Activated CD8-positive, alpha-beta memory T cell treated with anti-CD3 and anti-CD28 coated beads, Interleukin-2, amount 50 U/mL, for 4 hours (primary cell): ENCODE results near the gene FRMD4A.
"Not testable (repeated sequence)": the region's sequence is repeated elsewhere in the genome, so short reads cannot be mapped to it uniquely, and the experiment has no call there.

Source experiments
- DNase-seq: peaks from one replicate; pipeline ENCODE4 v3.0.0-alpha.2; 2020

FRMD4A gene

DNA sequence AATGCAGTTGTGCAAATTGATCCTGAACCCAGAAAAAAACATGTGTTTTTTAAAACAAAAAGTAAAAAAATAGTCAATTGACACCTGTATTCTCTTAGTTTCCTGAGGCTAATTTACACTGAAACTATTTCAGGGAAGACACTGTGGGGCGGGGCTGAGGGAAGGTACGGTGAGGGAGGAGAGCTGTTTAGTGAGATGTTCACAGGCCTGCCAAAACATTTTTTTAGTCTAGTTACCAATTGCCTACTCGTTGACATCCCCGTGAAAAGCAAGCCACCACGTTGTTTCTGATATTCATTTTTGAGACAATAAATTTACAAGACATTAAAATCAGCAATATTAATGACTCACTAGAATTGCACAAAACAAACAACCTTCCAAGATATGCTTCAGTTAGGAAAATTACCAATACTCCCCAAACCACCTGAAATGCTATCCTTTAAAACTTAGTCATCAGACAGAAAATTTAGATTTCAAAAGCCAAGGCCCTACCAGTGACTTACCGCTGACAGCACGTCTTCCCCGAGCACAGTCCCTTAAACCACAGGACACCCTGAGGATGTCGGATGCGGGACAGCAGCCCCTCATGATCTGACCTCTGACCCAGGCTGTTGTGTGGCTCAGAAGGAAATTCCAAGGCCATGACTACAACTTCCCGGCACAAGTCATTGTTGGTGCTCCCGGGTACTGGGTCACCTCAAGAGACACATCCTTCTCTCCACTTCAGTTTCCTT, 464.8 kb downstream of the FRMD4A start:
- DNase-seq, result no peak

DNA sequence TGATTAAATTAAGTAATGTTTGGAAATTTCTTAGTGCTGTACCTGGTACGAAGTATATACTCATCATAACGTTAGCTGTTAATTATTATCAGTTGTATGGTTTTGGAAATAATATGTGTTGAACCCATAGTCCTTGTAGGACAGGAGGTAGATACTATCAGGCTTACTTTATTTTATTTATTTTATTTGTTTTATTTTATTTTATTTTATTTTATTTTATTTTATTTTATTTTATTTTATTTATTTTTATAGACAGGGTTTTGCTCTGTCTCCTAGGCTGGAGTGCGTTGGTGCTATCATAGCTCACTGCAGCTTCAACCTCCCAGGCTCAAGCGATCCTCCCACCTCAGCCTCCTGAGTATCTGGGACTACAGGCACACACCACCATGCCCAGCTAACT, 465.5 kb downstream of the FRMD4A start:
- DNase-seq, result not testable (repeated sequence)

DNA sequence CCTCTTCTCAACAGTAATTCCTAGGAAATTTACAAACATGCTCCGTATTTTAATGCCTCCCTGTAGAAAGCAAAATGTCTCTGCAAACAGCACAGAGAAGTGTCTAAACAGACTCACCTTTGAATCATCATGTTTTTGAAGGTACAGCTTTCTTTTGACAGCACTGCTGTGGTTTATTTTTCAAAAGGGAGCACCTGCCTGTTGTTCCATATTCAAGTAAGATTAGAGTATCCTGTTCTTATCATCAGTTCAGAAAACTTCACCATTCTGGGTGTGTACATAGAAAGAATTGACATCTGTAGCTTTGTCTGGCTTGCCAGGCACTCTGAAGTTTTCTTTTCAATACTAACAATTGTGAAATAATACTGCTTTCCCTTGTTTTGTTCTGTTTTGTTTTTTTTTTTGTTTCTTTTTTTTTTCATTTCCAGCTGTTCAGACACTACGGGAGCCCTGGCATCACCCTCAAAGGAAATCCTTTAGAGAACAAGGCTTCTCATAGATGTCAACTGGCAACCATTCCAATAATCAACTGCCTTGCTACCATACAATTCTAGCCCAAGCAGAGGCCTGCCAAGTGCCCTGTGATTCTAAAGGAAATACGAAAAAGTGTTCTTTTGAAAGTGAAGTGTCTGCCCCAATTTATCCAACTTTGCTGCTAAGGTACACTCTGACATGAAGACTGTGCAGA, 468.0 kb downstream of the FRMD4A start:
- no peak for DNase-seq

DNA sequence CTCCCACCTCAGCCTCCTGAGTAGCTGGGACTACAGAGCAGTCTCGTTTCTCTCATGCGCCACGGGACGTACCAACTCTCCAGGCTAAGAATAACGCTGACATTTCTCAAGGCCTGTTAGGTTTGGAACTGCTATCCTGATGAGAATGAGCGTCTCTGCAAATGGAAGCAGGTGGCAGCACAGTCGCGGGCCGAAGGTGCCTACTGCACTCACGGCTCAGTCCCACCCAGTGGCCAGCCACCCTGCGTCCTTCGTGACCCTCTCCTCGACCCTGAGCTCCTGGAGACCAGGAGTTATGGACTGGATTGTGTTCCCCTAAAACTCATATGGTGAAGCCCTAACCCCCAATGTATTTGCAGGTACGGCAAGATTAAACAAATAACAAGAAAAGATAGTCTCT, 469.8 kb downstream of the FRMD4A start:
- no peak for DNase-seq

DNA sequence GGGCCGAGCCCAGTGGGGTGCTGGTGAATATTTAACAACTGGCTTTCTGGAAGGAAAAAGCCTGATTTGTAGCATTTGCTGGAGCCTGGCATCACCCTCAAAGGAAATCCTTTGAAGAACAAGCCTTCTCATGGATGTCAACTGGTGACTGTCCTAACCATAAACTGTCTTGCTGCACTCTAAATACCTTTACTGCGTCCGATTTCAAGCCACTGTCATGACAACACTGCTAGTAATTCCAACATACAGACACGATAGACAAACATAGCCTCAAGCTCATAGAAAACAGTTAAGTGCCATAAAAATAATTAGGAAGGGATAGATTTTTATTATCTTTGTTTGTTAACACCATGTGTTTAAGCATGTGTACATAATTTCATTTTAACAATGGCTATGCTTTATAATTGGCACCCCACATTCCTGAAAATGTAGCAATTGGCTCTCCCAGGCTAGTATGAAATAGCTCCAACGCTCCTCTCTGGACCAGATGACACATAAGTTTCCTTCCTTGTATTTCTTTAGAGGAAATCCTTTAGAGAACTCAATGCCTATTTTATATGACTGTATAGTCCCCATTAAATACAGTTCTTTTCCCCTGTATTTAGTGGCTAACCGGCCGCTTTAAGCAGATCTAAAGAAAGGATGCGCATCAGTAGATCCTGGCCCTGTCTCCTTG, 470.6 kb downstream of the FRMD4A start:
- DNase-seq, result no peak

DNA sequence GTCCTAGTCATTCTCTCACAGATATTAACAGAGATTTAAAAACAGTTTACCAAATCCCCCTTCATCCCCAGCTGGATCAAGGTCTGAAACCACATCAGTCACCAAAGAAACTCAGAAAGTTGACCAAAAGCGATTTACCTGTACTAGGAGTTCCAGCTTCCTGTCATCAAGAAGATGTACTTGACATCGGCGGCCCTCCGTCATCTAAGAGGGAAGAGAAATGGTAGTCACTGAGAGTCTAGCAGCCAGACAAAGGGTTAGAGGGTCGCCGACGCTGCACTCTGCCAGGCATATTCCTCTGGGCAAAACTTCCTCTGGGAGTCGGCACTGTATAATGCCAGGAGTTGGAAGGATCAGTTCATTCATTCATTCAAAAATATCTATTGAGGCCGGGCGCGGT, 472.0 kb downstream of the FRMD4A start:
- no peak for DNase-seq

DNA sequence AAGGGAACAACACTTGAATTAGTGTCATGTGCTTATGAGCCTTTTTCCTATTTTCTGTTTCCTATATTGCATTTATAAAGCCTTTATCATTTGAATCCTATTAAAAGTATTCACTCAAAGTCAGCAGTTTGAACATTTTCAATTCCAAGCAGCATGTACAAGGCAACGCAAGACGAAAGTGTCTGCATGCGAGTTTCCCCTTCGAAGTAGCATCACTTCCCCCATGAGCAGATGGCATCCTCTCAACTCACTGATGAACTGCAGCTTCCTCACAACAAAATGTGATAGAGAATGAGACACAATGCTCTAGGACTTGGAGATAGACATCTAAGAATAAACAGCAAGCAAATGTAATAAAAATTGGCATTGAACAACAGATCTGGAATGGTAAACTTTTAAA, 473.3 kb downstream of the FRMD4A start:
- no peak for DNase-seq

DNA sequence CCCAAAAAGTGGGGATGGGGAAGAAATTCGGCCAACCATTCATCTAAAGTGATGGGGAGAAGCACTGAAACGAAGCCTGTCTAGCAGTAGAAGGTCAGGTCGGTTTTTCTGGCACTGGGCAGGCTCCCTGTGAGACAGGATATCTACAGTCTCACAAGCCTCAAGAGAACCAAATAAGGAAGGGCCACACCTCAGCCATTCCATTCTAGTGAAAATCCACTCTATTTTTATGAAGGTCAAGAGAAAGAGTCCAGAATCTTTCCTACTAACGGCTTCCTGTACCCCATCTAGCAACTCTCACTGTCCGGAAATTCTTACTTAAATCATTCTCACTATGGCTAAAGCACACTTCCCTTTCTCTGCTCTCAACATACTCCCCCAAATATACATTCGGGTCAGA, 476.9 kb downstream of the FRMD4A start:
- DNase-seq, result no peak

DNA sequence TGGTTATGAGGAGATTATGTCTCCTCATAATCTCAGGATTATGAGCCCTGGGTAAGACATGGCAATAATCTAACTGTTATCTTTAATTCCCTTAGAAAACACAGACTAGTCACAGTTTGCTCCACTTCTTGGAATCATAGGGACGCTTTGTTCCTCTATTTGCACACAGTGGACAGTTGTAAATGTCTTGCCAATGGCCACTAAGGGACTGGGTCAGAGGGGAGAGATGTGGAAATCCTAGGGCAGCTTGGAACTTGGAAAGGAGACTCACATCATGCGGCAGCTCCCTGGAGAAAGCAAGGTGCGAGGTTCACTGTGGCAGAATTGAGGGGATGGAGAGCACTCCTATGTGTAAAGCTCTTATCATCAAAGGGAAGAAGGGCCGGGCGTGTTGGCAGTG, 477.9 kb downstream of the FRMD4A start:
- DNase-seq, result no peak

DNA sequence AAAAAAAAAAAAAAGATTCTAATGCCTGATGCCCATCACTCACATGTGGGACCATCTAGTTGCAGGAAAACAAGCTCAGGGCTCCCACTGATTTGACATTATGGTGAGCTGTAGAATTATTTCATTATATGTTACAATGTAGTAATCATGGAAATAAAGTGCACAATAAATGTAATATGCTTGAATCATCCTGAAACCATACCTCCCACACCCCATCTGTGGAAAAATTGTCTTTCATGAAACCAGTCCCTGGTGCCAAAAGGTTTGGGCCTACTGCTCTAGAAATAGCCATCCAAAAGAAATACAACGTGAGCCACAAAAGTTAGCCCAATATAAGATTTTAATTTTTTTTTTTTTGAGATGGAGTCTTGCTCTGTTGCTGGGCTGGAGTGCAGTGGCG, 478.8 kb downstream of the FRMD4A start:
- DNase-seq, result no peak

DNA sequence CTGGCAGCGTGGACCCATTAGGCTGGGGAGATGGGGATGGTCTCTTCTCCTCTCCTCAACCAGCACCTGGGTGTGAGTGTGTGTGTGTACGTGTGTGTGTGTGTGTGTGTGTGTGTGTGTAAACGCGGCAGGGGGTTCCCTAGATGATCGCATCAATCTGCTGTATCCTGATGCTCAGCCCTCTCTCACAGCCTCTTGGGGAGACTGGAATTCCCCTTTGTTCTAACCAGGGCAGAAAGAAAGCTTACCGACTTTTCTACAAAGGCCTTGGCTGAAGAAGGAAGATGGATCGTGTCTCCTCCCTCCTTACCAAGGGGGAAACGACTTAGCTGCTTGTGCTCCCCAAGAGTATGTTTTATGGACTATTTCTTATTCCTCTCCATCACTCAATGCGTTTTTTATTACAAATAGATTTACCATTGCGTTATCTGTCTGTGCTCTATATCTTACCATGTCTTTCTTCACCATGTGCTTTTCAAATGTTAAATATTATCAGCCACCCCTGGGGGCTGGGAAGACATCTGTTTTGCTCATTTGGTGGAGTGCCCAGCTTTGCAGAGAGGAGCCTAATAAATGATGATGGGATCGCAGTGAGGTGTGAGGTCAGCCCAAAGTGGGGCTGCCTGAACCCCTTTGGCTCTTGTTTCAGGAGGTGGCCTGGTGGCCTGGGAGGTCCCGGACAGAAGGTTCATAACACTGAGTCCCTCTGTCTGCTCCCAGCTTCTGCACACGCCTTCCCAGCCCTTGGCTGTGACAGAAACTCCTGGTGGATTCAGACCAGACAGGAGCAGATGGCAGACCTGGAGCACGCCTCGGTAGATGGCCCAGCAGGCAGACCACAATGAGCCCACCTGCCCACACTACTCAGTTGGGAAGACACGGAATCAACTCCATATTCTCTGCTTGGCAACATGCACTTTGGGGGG, 481.9 kb downstream of the FRMD4A start:
- no peak for DNase-seq

DNA sequence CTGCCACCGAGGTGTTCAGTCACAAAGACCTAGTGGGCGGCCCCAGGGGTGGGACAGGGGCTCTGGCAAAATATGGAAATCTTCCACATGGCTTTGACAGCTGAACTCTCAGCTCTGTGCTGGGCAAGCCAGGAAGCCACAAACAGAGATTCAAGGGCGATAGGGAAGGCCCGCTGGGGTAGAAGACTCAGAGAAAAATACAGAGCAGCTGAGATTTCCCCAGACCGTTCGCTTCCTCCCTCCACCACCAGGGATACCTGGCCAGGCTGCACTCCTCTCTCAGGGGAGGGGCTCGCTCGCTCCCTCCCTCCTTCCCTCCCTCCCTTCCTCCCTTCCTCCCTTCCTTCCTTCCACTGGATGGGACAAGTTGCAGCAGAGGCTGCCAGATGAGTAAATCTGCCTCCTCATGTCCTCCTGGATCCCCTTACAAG, 483.5 kb downstream of the FRMD4A start:
- no peak for DNase-seq

DNA sequence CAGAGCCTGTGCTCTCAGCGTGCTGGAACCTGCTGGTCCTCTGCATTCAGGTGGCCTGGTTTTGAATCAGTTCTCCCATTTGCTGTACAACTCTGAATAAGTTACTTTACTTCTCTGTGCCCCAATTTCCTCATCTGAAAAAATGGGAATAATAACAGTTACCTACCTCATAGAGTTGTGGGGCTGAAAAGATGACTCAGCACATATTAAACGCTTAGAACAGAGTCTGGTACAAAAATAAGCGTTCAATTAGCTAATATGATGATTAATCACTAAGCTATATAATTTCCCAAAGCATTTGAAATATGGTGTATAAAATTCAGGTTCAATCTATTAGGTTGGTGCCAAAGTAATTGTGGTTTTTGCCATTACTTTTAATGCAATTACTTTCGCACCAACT, 484.8 kb downstream of the FRMD4A start:
- DNase-seq, result no peak

DNA sequence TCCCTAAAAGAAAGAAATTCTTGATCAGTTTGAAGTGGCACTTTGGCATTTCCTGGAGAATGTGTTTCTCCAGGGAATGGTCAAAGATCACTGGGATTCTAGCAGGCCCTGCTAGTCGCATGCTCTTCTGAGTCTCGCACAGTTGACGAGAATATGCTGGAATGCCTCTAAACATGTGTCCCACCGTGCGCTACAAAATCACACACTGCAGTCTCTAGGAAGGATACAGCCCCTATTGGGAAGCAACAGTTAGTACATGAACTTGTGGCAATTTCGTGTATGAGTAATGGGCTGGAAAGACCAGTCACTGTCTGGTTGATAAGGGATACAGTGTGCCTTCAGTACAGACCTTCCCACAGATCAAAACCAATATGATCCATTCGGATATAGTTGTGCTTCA, 486.1 kb downstream of the FRMD4A start:
- no peak for DNase-seq

DNA sequence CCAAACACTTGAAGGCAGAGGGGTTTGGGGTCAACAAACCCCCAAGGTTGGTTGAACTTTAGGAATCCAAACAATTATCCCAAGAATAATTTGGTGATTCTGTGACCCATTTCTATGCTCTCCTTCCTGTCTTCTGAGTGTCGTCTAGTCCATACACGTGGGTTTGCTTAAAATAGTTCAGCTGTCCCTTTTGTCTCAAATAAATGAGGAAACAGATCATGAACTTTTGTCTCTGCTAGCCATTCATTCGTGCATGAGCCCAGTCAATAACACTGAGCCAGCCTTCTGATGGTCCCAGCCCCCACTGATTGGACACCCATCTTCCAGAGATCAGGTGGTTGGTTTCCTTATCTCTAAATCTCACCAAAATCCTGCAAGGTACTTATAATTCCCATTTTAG, 488.6 kb downstream of the FRMD4A start:
- no peak for DNase-seq

DNA sequence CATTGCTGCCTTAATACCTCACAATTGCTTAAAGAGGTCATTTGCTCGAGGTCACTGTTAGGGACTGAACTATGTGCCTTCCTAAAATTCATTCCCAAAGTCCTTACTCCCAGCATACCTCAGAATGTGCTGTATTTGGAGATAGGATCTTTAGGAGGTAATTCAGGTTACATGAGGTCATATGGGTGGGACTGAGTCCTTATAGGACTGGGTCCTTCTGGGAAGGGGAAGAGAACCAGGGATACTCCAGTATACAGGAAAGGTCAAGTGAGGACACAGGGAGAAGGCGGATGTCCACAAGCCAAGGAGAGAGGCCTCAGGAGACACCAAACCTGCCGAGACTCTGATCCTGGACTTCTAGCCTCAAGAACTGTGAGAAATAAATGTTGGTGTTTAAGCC, 490.7 kb downstream of the FRMD4A start:
- DNase-seq, result no peak

DNA sequence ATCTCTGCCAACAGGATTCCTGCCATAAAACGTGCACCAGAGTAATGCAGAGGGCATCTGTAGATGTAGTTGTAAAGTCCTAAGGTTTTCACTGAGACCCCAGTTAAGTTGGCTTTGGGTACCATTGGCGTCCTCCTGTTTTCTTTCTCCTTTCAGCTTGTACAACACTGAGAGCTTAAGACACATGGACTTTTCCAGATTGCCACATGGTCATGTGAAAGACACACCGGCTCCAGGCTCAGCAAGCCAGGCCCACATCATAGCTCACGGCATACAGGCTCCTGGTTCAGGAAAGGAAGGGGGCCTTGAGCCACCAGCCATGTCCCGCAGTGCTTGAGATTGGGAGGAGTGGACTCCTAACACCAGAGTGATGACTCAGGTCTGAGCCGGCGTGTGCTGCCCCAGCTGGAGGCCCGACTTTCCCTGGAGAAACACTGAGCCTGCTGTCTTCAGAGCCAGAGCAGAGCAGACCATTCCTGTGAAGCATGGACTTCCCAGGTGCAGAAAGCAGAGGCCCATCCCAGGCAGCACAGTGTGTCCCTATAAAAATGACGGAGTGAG, 491.2 kb downstream of the FRMD4A start:
- DNase-seq, result no peak

DNA sequence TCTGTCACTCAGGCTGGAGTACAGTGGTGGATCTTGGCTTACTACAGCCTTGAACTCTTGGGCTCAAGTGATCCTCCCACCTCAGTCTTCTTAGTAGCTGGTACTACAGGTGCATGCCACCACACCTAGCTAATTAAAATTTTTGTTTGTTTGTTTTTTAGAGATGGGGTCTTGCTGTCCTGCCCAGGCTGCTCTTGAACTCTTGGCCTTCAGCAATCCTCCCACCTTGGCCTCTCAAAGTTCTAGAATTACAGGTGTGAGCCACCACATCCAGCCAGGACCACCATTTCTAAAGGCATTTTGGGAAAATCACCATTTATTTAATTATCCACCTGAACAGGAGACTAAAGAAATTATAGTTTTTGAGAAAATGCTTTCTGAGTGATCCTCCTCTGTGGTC, 491.7 kb downstream of the FRMD4A start:
- no peak for DNase-seq

DNA sequence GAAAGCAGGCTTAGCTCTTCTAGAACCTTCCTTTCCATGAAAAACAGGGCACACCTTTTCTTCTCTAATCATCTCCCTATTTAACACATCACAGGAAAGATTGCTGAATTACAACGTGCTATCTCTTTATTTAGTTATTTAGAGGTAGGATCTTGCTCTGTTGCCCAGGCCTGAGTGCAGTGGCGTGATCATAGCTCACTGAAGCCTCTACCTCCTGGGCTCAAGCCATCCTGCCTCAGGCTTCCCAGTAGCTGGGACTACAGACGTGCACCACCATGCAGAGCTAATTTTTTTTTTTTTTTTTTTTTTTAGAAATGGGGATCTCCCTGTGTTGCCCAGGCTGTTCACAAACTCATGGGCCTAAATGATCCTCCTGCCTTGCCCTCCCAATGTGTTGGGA, 492.8 kb downstream of the FRMD4A start:
- DNase-seq, result no peak

DNA sequence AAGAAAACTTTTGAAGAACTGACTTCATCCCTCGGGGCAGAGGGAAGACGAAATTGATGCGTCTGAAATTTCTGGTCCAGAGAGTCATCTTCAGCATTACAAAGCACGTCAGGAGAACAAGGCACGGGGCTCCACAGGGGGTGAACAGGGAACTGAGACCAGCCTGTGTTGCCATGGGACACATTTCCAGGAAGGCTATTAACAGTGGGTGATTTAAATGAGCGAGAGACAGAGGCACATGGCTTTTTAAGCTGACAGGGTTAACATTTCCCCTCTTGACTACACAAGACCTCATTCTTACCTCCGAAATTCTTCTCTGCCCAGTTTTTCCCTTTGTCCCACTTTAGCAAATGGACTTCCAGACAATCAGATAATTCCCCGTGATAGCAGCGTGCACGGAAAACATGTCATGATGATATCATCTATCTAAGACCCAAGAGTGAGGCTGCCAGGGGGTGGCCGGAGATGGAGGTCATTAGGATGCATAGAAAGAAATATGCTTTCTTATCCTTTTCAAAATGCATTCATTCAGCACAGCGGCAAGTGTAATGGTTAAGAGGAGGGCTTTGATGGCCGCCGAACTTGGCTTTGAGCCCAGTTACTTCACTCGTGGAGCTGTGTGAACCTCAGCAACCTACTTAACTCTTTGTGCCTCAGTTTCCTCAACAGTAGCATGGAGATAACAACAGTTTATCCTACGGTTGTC, 496.0 kb downstream of the FRMD4A start:
- DNase-seq, result no peak

DNA sequence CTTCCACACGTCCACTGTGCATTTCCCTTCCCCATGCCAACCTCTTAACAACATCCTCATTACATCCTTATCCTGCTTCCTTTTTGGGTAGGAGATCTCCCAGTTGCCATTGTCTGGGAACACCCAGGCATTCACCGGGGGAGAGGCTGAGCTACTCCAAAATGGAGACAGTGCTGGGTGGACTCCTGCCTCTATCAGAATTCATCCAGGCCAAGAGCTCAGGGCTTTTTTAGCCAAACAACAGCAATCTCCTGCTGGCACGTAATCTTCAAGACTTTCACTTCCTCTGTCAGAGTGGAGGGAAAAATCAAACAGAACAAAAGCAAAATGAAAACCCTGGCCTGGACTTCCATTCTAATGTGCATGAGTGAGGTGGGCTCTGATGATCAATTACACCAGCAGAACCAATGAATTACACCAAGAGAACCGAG, 499.0 kb downstream of the FRMD4A start:
- no peak for DNase-seq

DNA sequence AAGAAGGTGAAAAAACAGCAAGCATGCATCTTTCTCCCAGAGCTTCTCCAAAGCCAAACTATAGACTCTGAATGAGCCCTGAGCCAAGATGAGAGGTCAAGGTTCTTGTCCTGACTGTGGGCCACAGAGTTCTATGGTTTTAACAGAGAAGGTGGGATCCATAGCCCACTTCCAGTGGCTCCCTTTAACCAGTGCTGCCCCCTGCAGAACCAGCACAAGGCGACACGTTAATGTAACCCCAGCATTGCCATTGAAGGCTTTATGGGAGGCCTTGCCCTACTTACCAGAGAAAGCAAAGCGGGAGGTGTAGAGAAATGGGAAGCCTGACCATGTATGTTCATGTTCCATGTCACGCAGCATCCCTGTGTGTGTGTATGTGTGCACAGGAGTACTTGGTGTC, 500.3 kb downstream of the FRMD4A start:
- DNase-seq, result no peak
